CD1c-positive myeloid dendritic cell (primary cell): ENCODE measurements around the gene INTS4.
"Not testable (repeated sequence)": the region's sequence is repeated elsewhere in the genome, so short reads cannot be mapped to it uniquely, and the experiment has no call there.

Experiments
- DNase-seq: peaks from one replicate; pipeline ENCODE4 v3.0.0-alpha.2; 2016; ENCODE audit errors: extremely low spot score

Gene INTS4

GRCh38 chr11:77958583-77959177 lies 35.8 kb downstream of the INTS4 start:
- not testable (repeated sequence) for DNase-seq

GRCh38 chr11:77943296-77943695 lies 51.2 kb downstream of the INTS4 start:
- not testable (repeated sequence) for DNase-seq

GRCh38 chr11:77942465-77942864 lies 52.0 kb downstream of the INTS4 start:
- DNase-seq, result not testable (repeated sequence)

- DNase-seq, result not testable (repeated sequence)
Measured at GRCh38 chr11:77933596-77933995, 60.9 kb downstream of the INTS4 start.

- not testable (repeated sequence) for DNase-seq
Measured at GRCh38 chr11:77930334-77931208, 63.9 kb downstream of the INTS4 start.

- DNase-seq, result not testable (repeated sequence)
Measured at GRCh38 chr11:77917713-77918112, 76.8 kb downstream of the INTS4 start.

- not testable (repeated sequence) for DNase-seq
Measured at GRCh38 chr11:77914307-77914791, 80.1 kb downstream of the INTS4 start.

GRCh38 chr11:77913608-77914306 lies 80.7 kb downstream of the INTS4 start:
- not testable (repeated sequence) for DNase-seq

GRCh38 chr11:77910828-77911227 lies 83.6 kb downstream of the INTS4 start:
- not testable (repeated sequence) for DNase-seq

GRCh38 chr11:77909277-77909676 lies 85.2 kb downstream of the INTS4 start:
- DNase-seq, result no peak

GRCh38 chr11:77908835-77909234 lies 85.6 kb downstream of the INTS4 start:
- DNase-seq, result no peak

- not testable (repeated sequence) for DNase-seq
Measured at GRCh38 chr11:77894949-77895348, 99.5 kb downstream of the INTS4 start.

- not testable (repeated sequence) for DNase-seq
Measured at GRCh38 chr11:77891703-77892102, 102.8 kb downstream of the INTS4 start.

GRCh38 chr11:77891256-77891655 lies 103.2 kb downstream of the INTS4 start:
- not testable (repeated sequence) for DNase-seq

- not testable (repeated sequence) for DNase-seq
Measured at GRCh38 chr11:77890619-77891056, 103.8 kb downstream of the INTS4 start.

- not testable (repeated sequence) for DNase-seq
Measured at GRCh38 chr11:77890100-77890614, 104.3 kb downstream of the INTS4 start.

GRCh38 chr11:77889045-77889444 lies 105.4 kb downstream of the INTS4 start:
- DNase-seq, result not testable (repeated sequence)

- DNase-seq, result no peak
Measured at GRCh38 chr11:77886401-77886800, 108.1 kb downstream of the INTS4 start.

- no peak for DNase-seq
Measured at GRCh38 chr11:77884829-77885190, 109.7 kb downstream of the INTS4 start.

- DNase-seq, result no peak
Measured at GRCh38 chr11:77884186-77884828, 110.2 kb downstream of the INTS4 start.

GRCh38 chr11:77883775-77884174 lies 110.7 kb downstream of the INTS4 start:
- DNase-seq, result no peak
